Measurements from ENCODE around the gene ACSS3. TPM values are rescaled to one million over a fixed set of nuclear protein-coding genes. Genes with fewer than 3 reads are reported as not detected.

Gene ACSS3
- polyA plus RNA-seq, 1 experiment, result 6.2 TPM

DNA sequence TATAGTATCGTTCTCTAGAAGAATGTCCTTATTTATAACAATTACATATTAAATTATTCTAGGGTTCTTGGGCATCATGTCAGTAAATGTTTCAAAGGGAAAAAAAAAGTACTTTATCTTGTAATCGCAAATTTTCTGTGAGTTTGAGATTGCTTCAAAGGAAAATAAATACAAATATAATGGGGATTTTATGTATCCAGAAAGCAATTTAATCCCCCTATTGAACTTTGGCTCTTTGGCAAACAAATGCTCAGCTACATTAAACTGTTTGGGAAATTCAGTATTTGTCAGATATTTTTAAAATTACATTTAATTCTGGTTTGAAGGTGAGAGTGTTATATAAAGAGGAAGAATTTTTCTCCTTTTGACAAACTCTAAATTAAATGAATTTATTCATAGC is 8.0 kb downstream of the ACSS3 start:
- ChIA-PET CTCF (no interaction called here), POLR2A (no interaction called here)
- TF ChIP-seq CTCF (IDR thresholded peaks at IDR 0.05; ENCODE audit: insufficient read depth, low read depth, low read length), result no peak
- Histone ChIP-seq H3K36me3 (ENCODE audit: control insufficient read depth, insufficient read depth, low read length) (no peaks in the 10 kb centered on the region), H3K4me3 (ENCODE audit: low read depth, low read length) (no peak overlapping the region), H3K27me3 (ENCODE audit: control insufficient read depth, insufficient read depth, low read length) (no peaks in the 10 kb centered on the region)
- no peak for DNase-seq (ENCODE audit: low read depth)

GRCh38 chr12:81086342-81086741 is 8.5 kb downstream of the ACSS3 start:
- H3K27me3 ChIP-seq (ENCODE audit: control insufficient read depth, insufficient read depth, low read length), result no peaks in the 10 kb centered on the region
- DNase-seq (ENCODE audit: low read depth), result no peak
- no peaks in the 10 kb centered on the region for H3K36me3 ChIP-seq (ENCODE audit: control insufficient read depth, insufficient read depth, low read length)
- TF ChIP-seq CTCF (IDR thresholded peaks at IDR 0.05; ENCODE audit: insufficient read depth, low read depth, low read length), result no peak
- CTCF ChIA-PET, result no interaction called here
- POLR2A ChIA-PET, result no interaction called here
- no peak overlapping the region for H3K4me3 ChIP-seq (ENCODE audit: low read depth, low read length)

GRCh38 chr12:81088221-81088620 is 10.3 kb downstream of the ACSS3 start:
- no peaks in the 10 kb centered on the region for H3K36me3 ChIP-seq (ENCODE audit: control insufficient read depth, insufficient read depth, low read length)
- DNase-seq (ENCODE audit: low read depth), result no peak
- CTCF ChIA-PET, result no interaction called here
- no peaks in the 10 kb centered on the region for H3K27me3 ChIP-seq (ENCODE audit: control insufficient read depth, insufficient read depth, low read length)
- H3K4me3 ChIP-seq (ENCODE audit: low read depth, low read length), result no peak overlapping the region
- POLR2A ChIA-PET, result no interaction called here
- TF ChIP-seq CTCF (IDR thresholded peaks at IDR 0.05; ENCODE audit: insufficient read depth, low read depth, low read length), result no peak

- Histone ChIP-seq H3K27me3 (ENCODE audit: control insufficient read depth, insufficient read depth, low read length) (no peaks in the 10 kb centered on the region), H3K36me3 (ENCODE audit: control insufficient read depth, insufficient read depth, low read length) (no peaks in the 10 kb centered on the region), H3K4me3 (ENCODE audit: low read depth, low read length) (no peak overlapping the region)
- no peak for TF ChIP-seq CTCF (IDR thresholded peaks at IDR 0.05; ENCODE audit: insufficient read depth, low read depth, low read length)
- POLR2A ChIA-PET, result no interaction called here
- DNase-seq (ENCODE audit: low read depth), result no peak
- CTCF ChIA-PET, result no interaction called here
Measured at GRCh38 chr12:81089412-81089811, 11.5 kb downstream of the ACSS3 start.

DNA sequence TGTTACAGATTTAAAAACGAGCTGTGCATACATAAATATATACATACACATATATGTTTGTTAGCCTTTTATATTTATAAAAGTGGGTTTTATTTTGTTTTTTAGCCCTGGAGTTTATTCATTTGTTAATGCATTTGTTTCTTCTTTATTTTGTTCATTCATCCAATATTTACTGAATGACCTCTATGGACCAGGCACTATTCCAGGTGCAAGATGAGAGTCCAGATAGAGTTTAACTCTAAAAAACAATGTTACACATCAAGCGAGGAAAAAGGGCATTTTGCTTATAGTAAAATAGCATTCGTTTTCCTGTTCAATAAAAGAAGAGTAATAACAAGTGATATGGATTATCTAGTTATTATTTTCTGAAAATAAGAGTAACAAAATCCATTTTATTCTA is 14.2 kb downstream of the ACSS3 start:
- CTCF ChIA-PET, result no interaction called here
- no peak for TF ChIP-seq CTCF (IDR thresholded peaks at IDR 0.05; ENCODE audit: insufficient read depth, low read depth, low read length)
- no peak for DNase-seq (ENCODE audit: low read depth)
- Histone ChIP-seq H3K27me3 (ENCODE audit: control insufficient read depth, insufficient read depth, low read length) (no peaks in the 10 kb centered on the region), H3K4me3 (ENCODE audit: low read depth, low read length) (no peak overlapping the region), H3K36me3 (ENCODE audit: control insufficient read depth, insufficient read depth, low read length) (no peaks in the 10 kb centered on the region)
- POLR2A ChIA-PET, result no interaction called here

All from BJ (cell line).